WERI-Rb-1 (cell line): ENCODE results near the gene MROH9.

Experiments used
- DNase-seq: peaks from one replicate; pipeline ENCODE4 v3.0.0-alpha.2; 2020
- H3K27ac ChIP-seq: fragments of 250-450 bp; sonication (Bioruptor Pico); 2 replicates; pipeline ENCODE4 v1.5.1; 2020; ENCODE audit warnings: mild to moderate bottlenecking, moderate library complexity
- H3K27me3 ChIP-seq: fragments of 250-450 bp; sonication (Bioruptor Pico); 2 replicates; pipeline ENCODE4 v1.5.1; 2021; ENCODE audit warnings: mild to moderate bottlenecking, low read depth, moderate library complexity; ENCODE audit not compliant: insufficient read depth, severe bottlenecking
- H3K36me3 ChIP-seq: fragments of 250-450 bp; sonication (Bioruptor Pico); 2 replicates; pipeline ENCODE4 v1.5.1; 2020; ENCODE audit warnings: mild to moderate bottlenecking, moderate library complexity
- H3K4me3 ChIP-seq: 2 replicates; pipeline ENCODE4 v1.5.1; 2011; ENCODE audit warnings: low read depth, mild to moderate bottlenecking, control low read depth, low read length
- H3K9me3 ChIP-seq: fragments of 250-450 bp; sonication (Bioruptor Pico); 2 replicates; pipeline ENCODE4 v1.5.1; 2021; ENCODE audit warnings: mild to moderate bottlenecking, moderate library complexity; ENCODE audit not compliant: severe bottlenecking
- CTCF ChIP-seq: IDR thresholded peaks from 2 replicates; pipeline ENCODE4 v1.5.1; 2011; ENCODE audit warnings: low read depth, mild to moderate bottlenecking, control low read depth, inconsistent platforms, low read length

MROH9 gene

GRCh38 chr1:171083222-171083621, 147.9 kb downstream of the MROH9 start:
- H3K36me3 ChIP-seq = no peaks in the 10 kb centered on the region
- H3K27me3 ChIP-seq = no peaks in the 10 kb centered on the region
- DNase-seq = no peak
- H3K4me3 ChIP-seq = no peak overlapping the region
- no peak for TF ChIP-seq CTCF
- H3K9me3 ChIP-seq = no peaks in the 10 kb centered on the region
- H3K27ac ChIP-seq = no peak overlapping the region

- Histone ChIP-seq H3K27ac (no peak overlapping the region), H3K9me3 (no peaks in the 10 kb centered on the region), H3K36me3 (no peaks in the 10 kb centered on the region), H3K27me3 (no peaks in the 10 kb centered on the region), H3K4me3 (no peak overlapping the region)
- no peak for DNase-seq
- no peak for TF ChIP-seq CTCF
Measured at GRCh38 chr1:171084091-171084490, 148.8 kb downstream of the MROH9 start.

GRCh38 chr1:171084870-171085269, 149.5 kb downstream of the MROH9 start:
- Histone ChIP-seq H3K27ac (no peak overlapping the region), H3K36me3 (no peaks in the 10 kb centered on the region), H3K9me3 (no peaks in the 10 kb centered on the region), H3K4me3 (no peak overlapping the region), H3K27me3 (no peaks in the 10 kb centered on the region)
- no peak for DNase-seq
- TF ChIP-seq CTCF = no peak

DNA sequence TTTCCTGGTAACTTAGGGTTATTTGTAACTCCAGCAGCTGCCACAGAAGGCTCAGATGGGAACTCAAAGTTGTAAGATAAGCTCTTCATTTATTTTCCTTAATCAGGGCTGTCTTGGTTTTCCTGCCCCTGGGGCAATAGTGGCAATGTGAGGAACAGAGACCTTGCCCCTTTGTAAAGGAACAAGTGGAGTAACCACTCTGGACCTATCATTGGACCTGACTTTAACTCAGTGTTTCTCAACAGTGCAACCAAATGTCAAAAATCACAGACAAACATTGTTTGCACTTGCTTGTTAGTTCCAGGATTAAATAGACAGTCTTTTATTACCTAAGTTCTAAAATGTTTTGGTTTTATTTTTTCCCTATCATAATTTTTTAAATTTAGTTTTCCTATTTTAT, 152.6 kb downstream of the MROH9 start:
- Histone ChIP-seq H3K4me3 (no peak overlapping the region), H3K9me3 (no peaks in the 10 kb centered on the region), H3K36me3 (no peaks in the 10 kb centered on the region), H3K27me3 (no peaks in the 10 kb centered on the region), H3K27ac (no peak overlapping the region)
- TF ChIP-seq CTCF = no peak
- no peak for DNase-seq

GRCh38 chr1:171090604-171091003, 155.3 kb downstream of the MROH9 start, which contains the start of gene FMO3:
Gene FMO3 (plus strand): TSS chr1:171090905. CDS start chr1:171092659, 1,754 bp downstream.
- DNase-seq = no peak
- TF ChIP-seq CTCF = no peak
- no peaks in the 10 kb centered on the region for H3K27me3 ChIP-seq

DNA sequence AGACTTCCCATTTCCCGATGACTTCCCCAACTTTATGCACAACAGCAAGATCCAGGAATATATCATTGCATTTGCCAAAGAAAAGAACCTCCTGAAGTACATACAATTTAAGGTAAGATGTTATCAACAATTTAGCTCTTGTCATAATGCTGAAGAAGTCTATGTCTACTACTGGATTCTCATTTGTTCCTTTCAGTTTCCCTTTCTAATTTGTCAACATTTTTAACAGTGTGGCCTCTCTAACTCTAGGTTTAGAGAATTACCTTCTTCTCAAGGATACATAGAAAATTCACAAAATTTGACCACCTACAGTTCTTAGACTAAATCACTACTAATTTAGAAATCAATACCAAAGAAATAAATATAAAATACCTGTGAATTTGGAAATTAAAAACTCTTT, 168.5 kb downstream of the MROH9 start:
- Histone ChIP-seq H3K9me3 (no peaks in the 10 kb centered on the region), H3K27ac (no peak overlapping the region), H3K36me3 (no peaks in the 10 kb centered on the region), H3K4me3 (no peak overlapping the region), H3K27me3 (no peaks in the 10 kb centered on the region)
- no peak for TF ChIP-seq CTCF
- no peak for DNase-seq

More at GRCh38 chr1:171090604-171091003, 155.3 kb downstream of the MROH9 start, which contains the start of gene FMO3:
- Histone ChIP-seq H3K9me3 (no peaks in the 10 kb centered on the region), H3K27ac (no peak within 1 kb of the TSS), H3K4me3 (no peak within 1 kb of the TSS), H3K36me3 (no peaks in the 10 kb centered on the region)
